Medulla oblongata (tissue), 1 donor: ENCODE data around the gene CDC23.

Experiments
- DNase-seq: peaks from one replicate; pipeline ENCODE4 v3.0.0-alpha.2; 2015; ENCODE audit errors: extremely low spot score

The CDC23 gene

GRCh38 chr5:138141734-138142133 lies 71.4 kb downstream of the CDC23 start:
- no peak for DNase-seq

- no peak for DNase-seq
Observed at GRCh38 chr5:138140268-138140667, 72.9 kb downstream of the CDC23 start.

DNA sequence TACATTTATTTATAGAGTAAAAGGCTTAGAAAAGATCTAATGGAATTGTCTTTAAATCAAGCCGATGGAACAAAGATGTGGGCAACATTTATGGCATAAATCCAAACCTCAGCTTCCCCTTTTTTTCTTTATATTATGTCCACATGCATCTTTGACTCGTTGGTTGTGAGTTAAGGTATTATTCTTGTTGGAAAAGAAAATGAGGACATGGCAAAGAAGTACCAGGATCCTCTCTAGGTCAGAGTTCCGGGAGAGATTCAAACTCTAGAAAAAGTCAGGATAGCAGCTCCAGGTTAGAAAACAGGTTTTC lies 73.4 kb downstream of the CDC23 start:
- no peak for DNase-seq

- peak; percentile 71 for DNase-seq
Observed at GRCh38 chr5:138138949-138139780, 74.0 kb downstream of the CDC23 start, which contains the start of gene NME5. Gene NME5, minus strand, starts transcription at chr5:138139428. Its CDS starts 648 bp downstream, at chr5:138138780.
